ENCODE measurements around the gene CDKAL1.

DNA sequence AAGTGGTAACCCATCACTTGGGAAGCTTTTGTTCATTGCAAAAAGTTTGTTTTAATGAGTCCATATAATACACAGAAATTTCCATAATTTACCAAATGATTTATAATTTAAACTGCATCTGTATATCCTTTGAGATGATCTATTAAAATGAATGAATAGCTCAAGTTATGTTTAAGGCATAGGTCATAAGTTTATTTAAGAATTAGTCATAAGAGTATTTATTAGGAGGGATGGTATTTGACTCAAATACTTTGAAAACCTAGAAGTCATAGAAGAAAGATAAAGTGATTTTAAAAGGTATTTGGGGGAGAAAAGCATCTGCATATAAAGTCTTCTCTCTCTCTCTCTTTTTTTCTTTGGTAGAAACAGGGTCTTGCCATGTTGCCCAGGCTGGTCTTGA is 388.5 kb downstream of the CDKAL1 start:
- TF ChIP-seq, protein P1, sequence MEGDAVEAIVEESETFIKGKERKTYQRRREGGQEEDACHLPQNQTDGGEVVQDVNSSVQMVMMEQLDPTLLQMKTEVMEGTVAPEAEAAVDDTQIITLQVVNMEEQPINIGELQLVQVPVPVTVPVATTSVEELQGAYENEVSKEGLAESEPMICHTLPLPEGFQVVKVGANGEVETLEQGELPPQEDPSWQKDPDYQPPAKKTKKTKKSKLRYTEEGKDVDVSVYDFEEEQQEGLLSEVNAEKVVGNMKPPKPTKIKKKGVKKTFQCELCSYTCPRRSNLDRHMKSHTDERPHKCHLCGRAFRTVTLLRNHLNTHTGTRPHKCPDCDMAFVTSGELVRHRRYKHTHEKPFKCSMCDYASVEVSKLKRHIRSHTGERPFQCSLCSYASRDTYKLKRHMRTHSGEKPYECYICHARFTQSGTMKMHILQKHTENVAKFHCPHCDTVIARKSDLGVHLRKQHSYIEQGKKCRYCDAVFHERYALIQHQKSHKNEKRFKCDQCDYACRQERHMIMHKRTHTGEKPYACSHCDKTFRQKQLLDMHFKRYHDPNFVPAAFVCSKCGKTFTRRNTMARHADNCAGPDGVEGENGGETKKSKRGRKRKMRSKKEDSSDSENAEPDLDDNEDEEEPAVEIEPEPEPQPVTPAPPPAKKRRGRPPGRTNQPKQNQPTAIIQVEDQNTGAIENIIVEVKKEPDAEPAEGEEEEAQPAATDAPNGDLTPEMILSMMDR (conservative IDR thresholded peaks at IDR 0.05; ENCODE audit: low read length), result no peak
- TF ChIP-seq EZH2phosphoT487 (IDR thresholded peaks at IDR 0.05; ENCODE audit: borderline replicate concordance), result no peak
